ENCODE results near the gene DDX10.

The DDX10 gene

GRCh38 chr11:108922241-108922640 lies 257.4 kb downstream of the DDX10 start:
- H3K36me3 ChIP-seq (ENCODE audit: control insufficient read depth in 1 of 2, insufficient read depth in 2 of 2, low read length in 2 of 2) = no peaks in the 10 kb centered on the region
- no peaks in the 10 kb centered on the region for H3K27me3 ChIP-seq (ENCODE audit: control insufficient read depth in 1 of 2, insufficient read depth in 2 of 2, low read length in 2 of 2)
- no peaks in the 10 kb centered on the region for H3K9me3 ChIP-seq (ENCODE audit: control insufficient read depth in 1 of 2, low read length in 2 of 2)
- H3K9ac ChIP-seq (ENCODE audit: low read depth in 1 of 2, low read length in 2 of 2) = no peak overlapping the region
- H3K4me1 ChIP-seq (ENCODE audit: control insufficient read depth in 1 of 2, insufficient read depth in 2 of 2, low read length in 2 of 2) = no peaks in the 10 kb centered on the region
- H3K27ac ChIP-seq (ENCODE audit: low read depth, low read length) = no peak overlapping the region
- H3K4me3 ChIP-seq (ENCODE audit: low read depth in 1 of 2, low read length in 2 of 2) = no peak overlapping the region

DNA sequence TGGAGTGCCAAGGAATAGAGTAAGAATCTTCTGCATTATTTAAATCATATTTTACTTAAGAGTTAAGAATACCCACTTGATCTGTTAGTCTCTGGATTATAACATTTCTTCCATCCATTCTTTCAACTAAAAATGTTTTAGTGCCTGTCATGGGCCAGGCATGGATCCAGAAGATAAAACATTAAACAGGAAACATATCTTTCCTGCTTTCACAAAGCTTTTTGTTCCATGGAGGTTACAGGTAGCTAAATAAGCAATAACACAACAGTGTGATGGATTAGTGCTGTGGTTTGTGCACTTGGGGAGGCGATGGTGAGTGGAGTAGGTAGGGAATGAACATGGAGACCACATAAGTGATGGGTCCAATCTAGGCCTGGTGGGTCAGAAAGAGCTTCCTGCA lies 258.5 kb downstream of the DDX10 start:
- Histone ChIP-seq H3K4me3 (ENCODE audit: low read depth in 1 of 2, low read length in 2 of 2) (no peak overlapping the region), H3K9ac (ENCODE audit: low read depth in 1 of 2, low read length in 2 of 2) (no peak overlapping the region), H3K27me3 (ENCODE audit: control insufficient read depth in 1 of 2, insufficient read depth in 2 of 2, low read length in 2 of 2) (no peaks in the 10 kb centered on the region), H3K36me3 (ENCODE audit: control insufficient read depth in 1 of 2, insufficient read depth in 2 of 2, low read length in 2 of 2) (no peaks in the 10 kb centered on the region), H3K4me1 (ENCODE audit: control insufficient read depth in 1 of 2, insufficient read depth in 2 of 2, low read length in 2 of 2) (no peaks in the 10 kb centered on the region), H3K27ac (ENCODE audit: low read depth, low read length) (no peak overlapping the region), H3K9me3 (ENCODE audit: control insufficient read depth in 1 of 2, low read length in 2 of 2) (no peaks in the 10 kb centered on the region)

- H3K27ac ChIP-seq (ENCODE audit: low read depth, low read length) = no peak overlapping the region
Measured at GRCh38 chr11:108926171-108926840, 261.4 kb downstream of the DDX10 start.

GRCh38 chr11:108926841-108927577 lies 262.1 kb downstream of the DDX10 start:
- no peaks in the 10 kb centered on the region for H3K27me3 ChIP-seq (ENCODE audit: control insufficient read depth in 1 of 2, insufficient read depth in 2 of 2, low read length in 2 of 2)
- H3K27ac ChIP-seq (ENCODE audit: low read depth, low read length) = no peak overlapping the region
- H3K4me3 ChIP-seq (ENCODE audit: low read depth in 1 of 2, low read length in 2 of 2) = no peak overlapping the region
- no peaks in the 10 kb centered on the region for H3K4me1 ChIP-seq (ENCODE audit: control insufficient read depth in 1 of 2, insufficient read depth in 2 of 2, low read length in 2 of 2)
- no peaks in the 10 kb centered on the region for H3K9me3 ChIP-seq (ENCODE audit: control insufficient read depth in 1 of 2, low read length in 2 of 2)
- no peak overlapping the region for H3K9ac ChIP-seq (ENCODE audit: low read depth in 1 of 2, low read length in 2 of 2)
- H3K36me3 ChIP-seq (ENCODE audit: control insufficient read depth in 1 of 2, insufficient read depth in 2 of 2, low read length in 2 of 2) = no peaks in the 10 kb centered on the region

More at GRCh38 chr11:108926171-108926840, 261.4 kb downstream of the DDX10 start:
- Histone ChIP-seq H3K27me3 (ENCODE audit: control insufficient read depth in 1 of 2, insufficient read depth in 2 of 2, low read length in 2 of 2) (no peaks in the 10 kb centered on the region), H3K9me3 (ENCODE audit: control insufficient read depth in 1 of 2, low read length in 2 of 2) (no peaks in the 10 kb centered on the region), H3K9ac (ENCODE audit: low read depth in 1 of 2, low read length in 2 of 2) (no peak overlapping the region), H3K4me1 (ENCODE audit: control insufficient read depth in 1 of 2, insufficient read depth in 2 of 2, low read length in 2 of 2) (no peaks in the 10 kb centered on the region), H3K4me3 (ENCODE audit: low read depth in 1 of 2, low read length in 2 of 2) (no peak overlapping the region), H3K36me3 (ENCODE audit: control insufficient read depth in 1 of 2, insufficient read depth in 2 of 2, low read length in 2 of 2) (no peaks in the 10 kb centered on the region)

DNA sequence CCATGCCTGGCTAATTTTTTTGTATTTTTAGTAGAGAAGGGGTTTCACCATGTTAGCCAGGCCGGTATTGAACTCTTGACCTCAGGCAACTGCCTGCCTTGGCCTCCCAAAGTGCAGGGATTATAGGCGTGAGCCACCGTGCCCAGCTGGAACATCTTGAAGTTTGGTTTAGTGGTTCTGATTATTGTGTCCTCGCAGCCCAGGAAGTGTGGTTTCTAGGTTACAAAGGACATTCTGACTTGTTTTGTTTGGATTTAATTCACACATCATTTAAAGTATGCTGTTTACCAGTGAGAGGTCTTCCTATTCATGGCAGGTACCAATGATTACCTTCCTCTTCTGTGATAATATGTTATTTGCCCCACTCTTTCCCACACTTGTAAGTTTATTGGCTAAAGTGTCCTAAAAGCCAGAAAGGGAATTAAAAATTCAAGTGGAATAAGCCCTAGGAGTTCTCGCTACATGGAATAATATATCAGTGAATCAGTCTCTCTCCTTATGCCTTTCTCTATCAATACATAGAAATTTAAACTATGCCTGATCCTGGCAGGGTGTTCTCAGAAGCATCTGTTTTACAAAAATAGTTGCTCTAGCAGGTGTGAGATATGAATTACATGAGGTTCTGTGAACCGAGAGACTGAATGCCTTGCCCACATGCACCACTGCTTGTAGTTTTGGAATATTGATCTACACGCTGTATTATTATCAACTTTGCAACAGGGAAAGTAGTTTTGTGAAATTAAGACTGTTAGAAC lies 263.1 kb downstream of the DDX10 start:
- no peak overlapping the region for H3K4me3 ChIP-seq (ENCODE audit: low read depth in 1 of 2, low read length in 2 of 2)
- no peak overlapping the region for H3K27ac ChIP-seq (ENCODE audit: low read depth, low read length)
- no peaks in the 10 kb centered on the region for H3K4me1 ChIP-seq (ENCODE audit: control insufficient read depth in 1 of 2, insufficient read depth in 2 of 2, low read length in 2 of 2)

GRCh38 chr11:108929241-108929640 lies 264.4 kb downstream of the DDX10 start:
- Histone ChIP-seq H3K9me3 (ENCODE audit: control insufficient read depth in 1 of 2, low read length in 2 of 2) (no peaks in the 10 kb centered on the region), H3K4me1 (ENCODE audit: control insufficient read depth in 1 of 2, insufficient read depth in 2 of 2, low read length in 2 of 2) (no peaks in the 10 kb centered on the region), H3K4me3 (ENCODE audit: low read depth in 1 of 2, low read length in 2 of 2) (no peak overlapping the region), H3K36me3 (ENCODE audit: control insufficient read depth in 1 of 2, insufficient read depth in 2 of 2, low read length in 2 of 2) (no peaks in the 10 kb centered on the region), H3K27me3 (ENCODE audit: control insufficient read depth in 1 of 2, insufficient read depth in 2 of 2, low read length in 2 of 2) (no peaks in the 10 kb centered on the region), H3K9ac (ENCODE audit: low read depth in 1 of 2, low read length in 2 of 2) (no peak overlapping the region), H3K27ac (ENCODE audit: low read depth, low read length) (no peak overlapping the region)

More for the DNA sequence above, 263.1 kb downstream of the DDX10 start:
- Histone ChIP-seq H3K9ac (ENCODE audit: low read depth in 1 of 2, low read length in 2 of 2) (no peak overlapping the region), H3K9me3 (ENCODE audit: control insufficient read depth in 1 of 2, low read length in 2 of 2) (no peaks in the 10 kb centered on the region), H3K36me3 (ENCODE audit: control insufficient read depth in 1 of 2, insufficient read depth in 2 of 2, low read length in 2 of 2) (no peaks in the 10 kb centered on the region), H3K27me3 (ENCODE audit: control insufficient read depth in 1 of 2, insufficient read depth in 2 of 2, low read length in 2 of 2) (no peaks in the 10 kb centered on the region)

- Histone ChIP-seq H3K9ac (ENCODE audit: low read depth in 1 of 2, low read length in 2 of 2) (no peak overlapping the region), H3K27ac (ENCODE audit: low read depth, low read length) (no peak overlapping the region), H3K36me3 (ENCODE audit: control insufficient read depth in 1 of 2, insufficient read depth in 2 of 2, low read length in 2 of 2) (no peaks in the 10 kb centered on the region), H3K9me3 (ENCODE audit: control insufficient read depth in 1 of 2, low read length in 2 of 2) (no peaks in the 10 kb centered on the region), H3K27me3 (ENCODE audit: control insufficient read depth in 1 of 2, insufficient read depth in 2 of 2, low read length in 2 of 2) (no peaks in the 10 kb centered on the region), H3K4me3 (ENCODE audit: low read depth in 1 of 2, low read length in 2 of 2) (no peak overlapping the region), H3K4me1 (ENCODE audit: control insufficient read depth in 1 of 2, insufficient read depth in 2 of 2, low read length in 2 of 2) (no peaks in the 10 kb centered on the region)
Measured at GRCh38 chr11:108931168-108931567, 266.3 kb downstream of the DDX10 start.

DNA sequence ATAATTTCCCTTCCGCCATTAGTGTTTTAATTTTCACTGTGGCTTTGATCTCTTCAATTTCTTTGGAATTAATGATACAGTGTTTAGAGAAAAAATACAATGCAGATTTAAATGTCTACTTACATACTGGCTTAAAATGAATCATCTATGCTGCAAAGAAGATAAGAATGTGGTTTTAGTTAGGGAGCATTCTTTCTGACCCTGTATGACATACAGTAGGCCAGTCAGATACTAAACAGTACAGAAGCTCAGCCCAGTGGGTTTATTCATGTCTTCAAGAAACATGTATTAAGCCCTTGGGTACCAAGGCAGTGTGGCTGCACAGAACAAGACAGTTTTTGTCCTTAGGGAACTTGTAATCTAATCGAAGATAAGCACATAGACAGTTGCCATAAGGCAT lies 268.8 kb downstream of the DDX10 start:
- Histone ChIP-seq H3K36me3 (ENCODE audit: control insufficient read depth in 1 of 2, insufficient read depth in 2 of 2, low read length in 2 of 2) (no peaks in the 10 kb centered on the region), H3K9me3 (ENCODE audit: control insufficient read depth in 1 of 2, low read length in 2 of 2) (no peaks in the 10 kb centered on the region), H3K4me1 (ENCODE audit: control insufficient read depth in 1 of 2, insufficient read depth in 2 of 2, low read length in 2 of 2) (no peaks in the 10 kb centered on the region), H3K4me3 (ENCODE audit: low read depth in 1 of 2, low read length in 2 of 2) (no peak overlapping the region), H3K27me3 (ENCODE audit: control insufficient read depth in 1 of 2, insufficient read depth in 2 of 2, low read length in 2 of 2) (no peaks in the 10 kb centered on the region), H3K9ac (ENCODE audit: low read depth in 1 of 2, low read length in 2 of 2) (no peak overlapping the region), H3K27ac (ENCODE audit: low read depth, low read length) (no peak overlapping the region)

DNA sequence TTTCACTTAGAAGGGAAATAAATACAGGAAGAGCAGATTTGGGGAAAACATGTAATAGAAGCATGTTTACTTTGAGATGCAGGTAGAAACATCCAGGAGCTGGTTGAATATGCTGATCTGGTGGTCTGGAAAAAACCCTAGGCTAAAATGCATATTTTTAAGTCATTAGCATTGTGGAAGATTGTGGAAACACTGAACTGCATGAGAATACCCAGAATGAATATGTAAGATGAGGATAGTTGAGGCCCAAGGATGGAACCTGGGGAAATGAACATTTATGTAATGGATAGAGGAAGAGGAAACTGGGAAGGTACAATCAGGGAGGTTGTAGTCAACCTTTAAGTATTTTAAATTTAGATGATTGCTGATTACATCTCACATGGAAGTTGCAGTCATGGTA lies 269.4 kb downstream of the DDX10 start:
- Histone ChIP-seq H3K27ac (ENCODE audit: low read depth, low read length) (no peak overlapping the region), H3K36me3 (ENCODE audit: control insufficient read depth in 1 of 2, insufficient read depth in 2 of 2, low read length in 2 of 2) (no peaks in the 10 kb centered on the region), H3K4me3 (ENCODE audit: low read depth in 1 of 2, low read length in 2 of 2) (no peak overlapping the region), H3K4me1 (ENCODE audit: control insufficient read depth in 1 of 2, insufficient read depth in 2 of 2, low read length in 2 of 2) (no peaks in the 10 kb centered on the region), H3K9me3 (ENCODE audit: control insufficient read depth in 1 of 2, low read length in 2 of 2) (no peaks in the 10 kb centered on the region), H3K9ac (ENCODE audit: low read depth in 1 of 2, low read length in 2 of 2) (no peak overlapping the region), H3K27me3 (ENCODE audit: control insufficient read depth in 1 of 2, insufficient read depth in 2 of 2, low read length in 2 of 2) (no peaks in the 10 kb centered on the region)

- Histone ChIP-seq H3K9ac (ENCODE audit: low read depth in 1 of 2, low read length in 2 of 2) (no peak overlapping the region), H3K4me3 (ENCODE audit: low read depth in 1 of 2, low read length in 2 of 2) (no peak overlapping the region), H3K4me1 (ENCODE audit: control insufficient read depth in 1 of 2, insufficient read depth in 2 of 2, low read length in 2 of 2) (no peaks in the 10 kb centered on the region), H3K27ac (ENCODE audit: low read depth, low read length) (no peak overlapping the region), H3K27me3 (ENCODE audit: control insufficient read depth in 1 of 2, insufficient read depth in 2 of 2, low read length in 2 of 2) (no peaks in the 10 kb centered on the region), H3K9me3 (ENCODE audit: control insufficient read depth in 1 of 2, low read length in 2 of 2) (no peaks in the 10 kb centered on the region), H3K36me3 (ENCODE audit: control insufficient read depth in 1 of 2, insufficient read depth in 2 of 2, low read length in 2 of 2) (peaks cover 0 to 1% of the 10 kb centered on the region in 2 donors)
Measured at GRCh38 chr11:108934696-108935095, 269.8 kb downstream of the DDX10 start.

Measured in duodenal mucosa (tissue), 2 donors.